ENCODE measurements around the gene PRKCE. TPM values are rescaled to one million over a fixed set of nuclear protein-coding genes. Genes with fewer than 3 reads are reported as not detected.

PRKCE gene
- total RNA-seq, 1 experiment from 2014 or later: 2.4 TPM

GRCh38 chr2:45830322-45830721 is 178.8 kb downstream of the PRKCE start:
- Histone ChIP-seq H3K4me1 (ENCODE audit: insufficient read depth, low read length, poor library complexity, severe bottlenecking) (no peaks in the 10 kb centered on the region), H3K27ac (ENCODE audit: low read depth, low read length, poor library complexity, severe bottlenecking) (no peak overlapping the region), H3K36me3 (ENCODE audit: insufficient read depth, low read length, poor library complexity, severe bottlenecking) (no peaks in the 10 kb centered on the region), H3K27me3 (replicated peaks; ENCODE audit: insufficient read depth, low read depth, low read length, poor library complexity) (no peaks in the 10 kb centered on the region), H3K9me3 (ENCODE audit: low read depth, low read length, poor library complexity, severe bottlenecking) (peaks cover 12% of the 10 kb centered on the region), H3K4me3 (ENCODE audit: low read depth, low read length, poor library complexity, severe bottlenecking) (no peak overlapping the region)
- BruUV-seq (replicated peaks): no TSS peak
- intact Hi-C loops (cut with micrococcal nuclease; ENCODE audit: unreplicated experiment): no loop called here
- no peak for DNase-seq (ENCODE audit: low spot score)
- POLR2A ChIA-PET (ENCODE audit: low non-redundant PET): no interaction called here
- TF ChIP-seq EZH2 (IDR thresholded peaks at IDR 0.05; ENCODE audit: borderline replicate concordance, low read depth, low read length, poor library complexity, severe bottlenecking) (no peak), CTCF (conservative IDR thresholded peaks at IDR 0.05; ENCODE audit: low read depth, low read length) (no peak)
- CTCF ChIA-PET: no interaction called here

GRCh38 chr2:45833301-45833967 is 182.0 kb downstream of the PRKCE start:
- no peak for DNase-seq (ENCODE audit: low spot score)
- Histone ChIP-seq H3K4me3 (ENCODE audit: low read depth, low read length, poor library complexity, severe bottlenecking) (no peak overlapping the region), H3K27me3 (replicated peaks; ENCODE audit: insufficient read depth, low read depth, low read length, poor library complexity) (no peaks in the 10 kb centered on the region), H3K4me1 (ENCODE audit: insufficient read depth, low read length, poor library complexity, severe bottlenecking) (no peaks in the 10 kb centered on the region), H3K36me3 (ENCODE audit: insufficient read depth, low read length, poor library complexity, severe bottlenecking) (no peaks in the 10 kb centered on the region), H3K9me3 (ENCODE audit: low read depth, low read length, poor library complexity, severe bottlenecking) (peaks cover 12% of the 10 kb centered on the region), H3K27ac (ENCODE audit: low read depth, low read length, poor library complexity, severe bottlenecking) (no peak overlapping the region)
- TF ChIP-seq CTCF (conservative IDR thresholded peaks at IDR 0.05; ENCODE audit: low read depth, low read length) (no peak), EZH2 (IDR thresholded peaks at IDR 0.05; ENCODE audit: borderline replicate concordance, low read depth, low read length, poor library complexity, severe bottlenecking) (no peak)
- BruUV-seq (replicated peaks): no TSS peak
- CTCF ChIA-PET: no interaction called here
- POLR2A ChIA-PET (ENCODE audit: low non-redundant PET): no interaction called here
- intact Hi-C loops (cut with micrococcal nuclease; ENCODE audit: unreplicated experiment): no loop called here

GRCh38 chr2:45833968-45834344 is 182.5 kb downstream of the PRKCE start:
- Histone ChIP-seq H3K4me1 (ENCODE audit: insufficient read depth, low read length, poor library complexity, severe bottlenecking) (no peaks in the 10 kb centered on the region), H3K36me3 (ENCODE audit: insufficient read depth, low read length, poor library complexity, severe bottlenecking) (no peaks in the 10 kb centered on the region), H3K9me3 (ENCODE audit: low read depth, low read length, poor library complexity, severe bottlenecking) (peaks cover 12% of the 10 kb centered on the region), H3K27me3 (replicated peaks; ENCODE audit: insufficient read depth, low read depth, low read length, poor library complexity) (no peaks in the 10 kb centered on the region), H3K4me3 (ENCODE audit: low read depth, low read length, poor library complexity, severe bottlenecking) (no peak overlapping the region), H3K27ac (ENCODE audit: low read depth, low read length, poor library complexity, severe bottlenecking) (no peak overlapping the region)
- intact Hi-C loops (cut with micrococcal nuclease; ENCODE audit: unreplicated experiment): no loop called here
- TF ChIP-seq CTCF (conservative IDR thresholded peaks at IDR 0.05; ENCODE audit: low read depth, low read length) (no peak), EZH2 (IDR thresholded peaks at IDR 0.05; ENCODE audit: borderline replicate concordance, low read depth, low read length, poor library complexity, severe bottlenecking) (no peak)
- ChIA-PET POLR2A (ENCODE audit: low non-redundant PET) (no interaction called here), CTCF (no interaction called here)
- BruUV-seq (replicated peaks): no TSS peak
- DNase-seq (ENCODE audit: low spot score): no peak
